Measurements from ENCODE around the gene GAGE10.

The GAGE10 gene

GRCh38 chrX:49266523-49267445 lies 36.7 kb upstream of the GAGE10 start:
- no peaks in the 10 kb centered on the region for H3K27me3 ChIP-seq (ENCODE audit: control insufficient read depth, insufficient read depth, low read length)
- H3K9ac ChIP-seq (ENCODE audit: low read depth, low read length) = no peak overlapping the region
- peaks cover 2% of the 10 kb centered on the region for H3K4me1 ChIP-seq (ENCODE audit: control insufficient read depth, insufficient read depth, low read length)
- no peaks in the 10 kb centered on the region for H3K9me3 ChIP-seq (ENCODE audit: control insufficient read depth, insufficient read depth, low read length)
- H3K36me3 ChIP-seq (ENCODE audit: control insufficient read depth, insufficient read depth, low read length) = no peaks in the 10 kb centered on the region
- no peak overlapping the region for H3K4me3 ChIP-seq (ENCODE audit: low read depth, low read length)

GRCh38 chrX:49268702-49269009 lies 34.8 kb upstream of the GAGE10 start:
- Histone ChIP-seq H3K36me3 (ENCODE audit: control insufficient read depth, insufficient read depth, low read length) (no peaks in the 10 kb centered on the region), H3K9me3 (ENCODE audit: control insufficient read depth, insufficient read depth, low read length) (no peaks in the 10 kb centered on the region), H3K4me3 (ENCODE audit: low read depth, low read length) (peak overlapping the region; percentile 63), H3K27me3 (ENCODE audit: control insufficient read depth, insufficient read depth, low read length) (no peaks in the 10 kb centered on the region), H3K4me1 (ENCODE audit: control insufficient read depth, insufficient read depth, low read length) (peaks cover 5% of the 10 kb centered on the region), H3K9ac (ENCODE audit: low read depth, low read length) (peak overlapping the region; percentile 51)

GRCh38 chrX:49269010-49269766 lies 34.3 kb upstream of the GAGE10 start:
- H3K9ac ChIP-seq (ENCODE audit: low read depth, low read length) = peak overlapping the region; percentile 51
- no peaks in the 10 kb centered on the region for H3K36me3 ChIP-seq (ENCODE audit: control insufficient read depth, insufficient read depth, low read length)
- peak overlapping the region; percentile 84 for H3K4me3 ChIP-seq (ENCODE audit: low read depth, low read length)
- H3K9me3 ChIP-seq (ENCODE audit: control insufficient read depth, insufficient read depth, low read length) = no peaks in the 10 kb centered on the region
- peaks cover 5% of the 10 kb centered on the region for H3K4me1 ChIP-seq (ENCODE audit: control insufficient read depth, insufficient read depth, low read length)
- no peaks in the 10 kb centered on the region for H3K27me3 ChIP-seq (ENCODE audit: control insufficient read depth, insufficient read depth, low read length)

GRCh38 chrX:49269767-49270248 lies 33.6 kb upstream of the GAGE10 start, which contains the start of gene PPP1R3F:
PPP1R3F (plus strand) TSS chrX:49269793; CDS start chrX:49269870, 77 bp downstream.
- peaks cover 5% of the 10 kb centered on the region for H3K4me1 ChIP-seq (ENCODE audit: control insufficient read depth, insufficient read depth, low read length)
- H3K27me3 ChIP-seq (ENCODE audit: control insufficient read depth, insufficient read depth, low read length) = no peaks in the 10 kb centered on the region
- H3K4me3 ChIP-seq (ENCODE audit: low read depth, low read length) = peak within 1 kb of the TSS; percentile 84
- peak within 1 kb of the TSS; percentile 51 for H3K9ac ChIP-seq (ENCODE audit: low read depth, low read length)
- no peaks in the 10 kb centered on the region for H3K9me3 ChIP-seq (ENCODE audit: control insufficient read depth, insufficient read depth, low read length)
- H3K36me3 ChIP-seq (ENCODE audit: control insufficient read depth, insufficient read depth, low read length) = no peaks in the 10 kb centered on the region

GRCh38 chrX:49270249-49270921 lies 33.1 kb upstream of the GAGE10 start:
- H3K9me3 ChIP-seq (ENCODE audit: control insufficient read depth, insufficient read depth, low read length) = no peaks in the 10 kb centered on the region
- H3K4me3 ChIP-seq (ENCODE audit: low read depth, low read length) = peak overlapping the region; percentile 50
- H3K36me3 ChIP-seq (ENCODE audit: control insufficient read depth, insufficient read depth, low read length) = no peaks in the 10 kb centered on the region
- H3K27me3 ChIP-seq (ENCODE audit: control insufficient read depth, insufficient read depth, low read length) = no peaks in the 10 kb centered on the region
- peak overlapping the region; percentile 24 for H3K9ac ChIP-seq (ENCODE audit: low read depth, low read length)
- peaks cover 5% of the 10 kb centered on the region for H3K4me1 ChIP-seq (ENCODE audit: control insufficient read depth, insufficient read depth, low read length)

GRCh38 chrX:49271341-49271740 lies 32.1 kb upstream of the GAGE10 start:
- no peak overlapping the region for H3K4me3 ChIP-seq (ENCODE audit: low read depth, low read length)
- no peak overlapping the region for H3K9ac ChIP-seq (ENCODE audit: low read depth, low read length)
- no peaks in the 10 kb centered on the region for H3K9me3 ChIP-seq (ENCODE audit: control insufficient read depth, insufficient read depth, low read length)
- peaks cover 5% of the 10 kb centered on the region for H3K4me1 ChIP-seq (ENCODE audit: control insufficient read depth, insufficient read depth, low read length)
- H3K36me3 ChIP-seq (ENCODE audit: control insufficient read depth, insufficient read depth, low read length) = no peaks in the 10 kb centered on the region
- H3K27me3 ChIP-seq (ENCODE audit: control insufficient read depth, insufficient read depth, low read length) = no peaks in the 10 kb centered on the region

GRCh38 chrX:49272421-49272820 lies 31.0 kb upstream of the GAGE10 start:
- no peak overlapping the region for H3K9ac ChIP-seq (ENCODE audit: low read depth, low read length)
- no peaks in the 10 kb centered on the region for H3K9me3 ChIP-seq (ENCODE audit: control insufficient read depth, insufficient read depth, low read length)
- no peaks in the 10 kb centered on the region for H3K27me3 ChIP-seq (ENCODE audit: control insufficient read depth, insufficient read depth, low read length)
- H3K4me3 ChIP-seq (ENCODE audit: low read depth, low read length) = no peak overlapping the region
- H3K4me1 ChIP-seq (ENCODE audit: control insufficient read depth, insufficient read depth, low read length) = peaks cover 5% of the 10 kb centered on the region
- H3K36me3 ChIP-seq (ENCODE audit: control insufficient read depth, insufficient read depth, low read length) = no peaks in the 10 kb centered on the region

GRCh38 chrX:49273181-49273727 lies 30.2 kb upstream of the GAGE10 start:
- Histone ChIP-seq H3K4me3 (ENCODE audit: low read depth, low read length) (no peak overlapping the region), H3K27me3 (ENCODE audit: control insufficient read depth, insufficient read depth, low read length) (no peaks in the 10 kb centered on the region), H3K4me1 (ENCODE audit: control insufficient read depth, insufficient read depth, low read length) (peaks cover 5% of the 10 kb centered on the region), H3K9me3 (ENCODE audit: control insufficient read depth, insufficient read depth, low read length) (no peaks in the 10 kb centered on the region), H3K36me3 (ENCODE audit: control insufficient read depth, insufficient read depth, low read length) (no peaks in the 10 kb centered on the region), H3K9ac (ENCODE audit: low read depth, low read length) (no peak overlapping the region)

GRCh38 chrX:49276207-49276606 lies 27.2 kb upstream of the GAGE10 start:
- Histone ChIP-seq H3K4me1 (ENCODE audit: control insufficient read depth, insufficient read depth, low read length) (peaks cover 3% of the 10 kb centered on the region), H3K9ac (ENCODE audit: low read depth, low read length) (no peak overlapping the region), H3K9me3 (ENCODE audit: control insufficient read depth, insufficient read depth, low read length) (no peaks in the 10 kb centered on the region), H3K4me3 (ENCODE audit: low read depth, low read length) (no peak overlapping the region), H3K36me3 (ENCODE audit: control insufficient read depth, insufficient read depth, low read length) (no peaks in the 10 kb centered on the region), H3K27me3 (ENCODE audit: control insufficient read depth, insufficient read depth, low read length) (no peaks in the 10 kb centered on the region)

- Histone ChIP-seq H3K9me3 (ENCODE audit: control insufficient read depth, insufficient read depth, low read length) (no peaks in the 10 kb centered on the region), H3K36me3 (ENCODE audit: control insufficient read depth, insufficient read depth, low read length) (no peaks in the 10 kb centered on the region), H3K27me3 (ENCODE audit: control insufficient read depth, insufficient read depth, low read length) (no peaks in the 10 kb centered on the region), H3K9ac (ENCODE audit: low read depth, low read length) (no peak overlapping the region), H3K4me1 (ENCODE audit: control insufficient read depth, insufficient read depth, low read length) (peaks cover 3% of the 10 kb centered on the region), H3K4me3 (ENCODE audit: low read depth, low read length) (no peak overlapping the region)
These were observed 26.5 kb upstream of the GAGE10 start for GRCh38 chrX:49276671-49277534.

GRCh38 chrX:49277535-49277830 lies 26.0 kb upstream of the GAGE10 start:
- Histone ChIP-seq H3K9me3 (ENCODE audit: control insufficient read depth, insufficient read depth, low read length) (no peaks in the 10 kb centered on the region), H3K4me3 (ENCODE audit: low read depth, low read length) (no peak overlapping the region), H3K27me3 (ENCODE audit: control insufficient read depth, insufficient read depth, low read length) (no peaks in the 10 kb centered on the region)

More at GRCh38 chrX:49277535-49277830, 26.0 kb upstream of the GAGE10 start:
- no peaks in the 10 kb centered on the region for H3K36me3 ChIP-seq (ENCODE audit: control insufficient read depth, insufficient read depth, low read length)
- no peak overlapping the region for H3K9ac ChIP-seq (ENCODE audit: low read depth, low read length)
- peaks cover 2% of the 10 kb centered on the region for H3K4me1 ChIP-seq (ENCODE audit: control insufficient read depth, insufficient read depth, low read length)
